GM21717 (cell line): ENCODE measurements around the gene ANKRD36.
A peak's percentile ranks its signal among the peaks of the same experiment; 100 is the strongest.
"Not testable (repeated sequence)": the region's sequence is repeated elsewhere in the genome, so short reads cannot be mapped to it uniquely, and the experiment has no call there.

Experiments
- ATAC-seq: cut with Tn5 transposase; IDR thresholded peaks from one replicate; pipeline ENCODE4 v1.9.1; 2021; ENCODE audit warnings: mild to moderate bottlenecking, moderate library complexity; ENCODE audit not compliant: unreplicated experiment

ANKRD36 gene

DNA sequence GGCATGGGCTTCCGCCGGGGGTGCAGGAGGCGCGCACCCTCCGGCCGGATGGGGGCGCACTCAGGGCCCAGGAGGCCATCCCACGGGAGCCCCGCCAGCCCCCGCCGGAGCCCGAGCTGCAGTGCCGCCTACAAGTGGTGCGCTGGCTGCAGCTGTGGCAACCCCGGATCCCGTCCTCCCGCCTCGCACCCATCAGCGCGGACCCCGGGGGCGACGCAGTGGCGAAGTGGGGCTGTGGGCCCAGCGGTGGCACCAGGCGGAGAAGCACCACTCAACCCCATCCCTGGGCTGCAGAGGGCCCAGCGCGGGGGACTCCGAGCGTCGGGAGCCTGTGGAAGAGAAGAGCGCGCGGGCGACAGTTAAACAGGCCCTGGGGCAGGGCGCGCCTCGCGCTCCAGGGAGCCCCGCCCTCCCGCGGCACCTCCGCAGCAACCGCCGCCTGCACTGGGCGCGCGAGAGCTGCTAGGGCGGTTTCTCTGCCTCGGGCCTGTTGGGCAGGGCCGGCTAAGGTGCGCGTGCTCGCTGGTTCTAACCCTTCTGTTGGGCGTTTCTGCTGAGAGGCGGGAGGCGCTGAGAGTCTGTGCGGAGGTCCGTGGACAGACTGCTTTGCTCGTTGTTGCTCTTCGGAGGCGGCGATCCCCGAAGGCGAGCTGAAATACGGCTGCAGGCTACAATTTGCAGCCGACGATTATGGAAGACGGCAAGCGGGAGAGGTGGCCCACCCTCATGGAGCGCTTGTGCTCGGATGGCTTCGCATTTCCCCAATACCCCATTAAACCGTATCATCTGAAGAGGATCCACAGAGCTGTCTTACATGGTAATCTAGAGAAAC is at the start of gene ANKRD36:
TSS of gene ANKRD36 (plus strand) at position 104 of the 832 bp plus-strand sequence. CDS start at position 691, 587 bp downstream.
- peak; percentile 88 for ATAC-seq

- ATAC-seq: not testable (repeated sequence)
These were observed 46.9 kb upstream of the ANKRD36 start for GRCh38 chr2:97066030-97066429.

DNA sequence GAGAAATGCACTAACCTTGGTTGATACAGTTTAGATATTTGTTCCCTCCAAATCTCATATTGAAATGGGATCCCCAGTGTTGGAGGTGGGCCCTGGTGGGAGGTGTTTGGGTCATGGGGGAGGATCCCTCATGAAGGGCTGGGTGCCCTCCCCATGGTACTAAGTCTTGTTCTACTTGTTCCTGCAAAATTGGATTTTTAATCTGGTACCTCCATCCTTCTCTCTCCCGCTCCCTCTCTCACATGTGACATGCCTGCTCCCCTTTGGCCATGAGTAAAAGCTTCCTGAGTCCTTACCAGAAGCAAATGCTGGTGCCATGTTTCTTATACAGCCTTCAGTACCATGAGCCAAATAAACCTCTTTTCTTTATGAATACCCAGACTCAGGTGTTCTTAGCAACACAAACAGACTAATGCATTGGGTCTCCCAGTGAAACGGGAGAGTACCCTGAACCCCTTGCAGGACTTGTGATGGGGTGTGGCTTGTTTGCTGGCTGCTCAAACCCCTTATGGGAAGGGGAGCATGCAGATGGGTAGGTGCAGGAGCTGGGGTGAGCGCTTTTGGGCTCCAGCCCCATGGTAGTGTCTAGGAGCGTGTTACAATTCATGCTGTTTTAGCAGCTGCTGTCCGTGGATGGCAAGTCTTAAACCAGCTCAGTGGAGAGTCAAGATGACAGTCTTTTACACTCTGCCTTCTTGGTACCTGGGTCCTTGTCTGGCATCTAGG is 45.5 kb upstream of the ANKRD36 start:
- ATAC-seq: no peak

- no peak for ATAC-seq
These were observed 44.9 kb upstream of the ANKRD36 start for GRCh38 chr2:97068074-97068473.

DNA sequence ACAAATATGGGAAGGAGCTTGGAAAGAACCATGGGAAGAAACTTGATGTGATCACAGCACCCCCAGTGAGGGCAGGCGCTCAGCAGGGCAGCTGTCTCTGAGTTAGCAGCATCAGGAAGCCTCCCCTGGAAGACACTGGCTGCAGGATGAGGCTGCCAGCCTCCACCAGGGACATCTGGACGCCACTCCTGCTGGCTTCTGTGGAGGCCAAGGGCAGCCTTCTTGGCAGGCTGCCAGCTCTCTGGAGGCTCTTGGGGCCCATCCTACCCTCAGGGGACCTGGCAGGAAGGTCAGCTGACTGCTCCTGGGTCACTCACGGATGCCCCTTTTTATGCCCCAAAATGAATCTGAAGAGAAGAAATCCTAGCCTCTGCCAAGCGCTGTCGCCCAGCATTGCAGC is 44.2 kb upstream of the ANKRD36 start:
- not testable (repeated sequence) for ATAC-seq

DNA sequence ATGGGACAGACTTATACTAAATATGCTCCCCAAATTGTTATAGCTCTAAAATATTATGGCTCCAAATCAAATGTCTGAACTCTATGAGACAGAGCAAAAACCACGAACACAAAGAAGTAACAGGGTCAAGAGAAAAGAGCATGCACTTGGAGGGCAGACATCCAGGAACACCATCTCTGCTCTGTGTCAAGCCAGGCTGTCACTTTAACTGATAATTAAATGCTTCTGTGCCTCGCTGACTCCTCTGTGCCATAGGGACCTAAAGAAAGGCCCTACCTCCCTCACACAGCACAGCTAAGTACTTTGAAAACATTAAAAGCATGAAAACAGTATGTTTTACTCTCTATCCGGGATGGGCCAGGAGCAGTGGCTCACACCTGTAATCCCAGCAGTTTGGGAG is 42.0 kb upstream of the ANKRD36 start:
- not testable (repeated sequence) for ATAC-seq

DNA sequence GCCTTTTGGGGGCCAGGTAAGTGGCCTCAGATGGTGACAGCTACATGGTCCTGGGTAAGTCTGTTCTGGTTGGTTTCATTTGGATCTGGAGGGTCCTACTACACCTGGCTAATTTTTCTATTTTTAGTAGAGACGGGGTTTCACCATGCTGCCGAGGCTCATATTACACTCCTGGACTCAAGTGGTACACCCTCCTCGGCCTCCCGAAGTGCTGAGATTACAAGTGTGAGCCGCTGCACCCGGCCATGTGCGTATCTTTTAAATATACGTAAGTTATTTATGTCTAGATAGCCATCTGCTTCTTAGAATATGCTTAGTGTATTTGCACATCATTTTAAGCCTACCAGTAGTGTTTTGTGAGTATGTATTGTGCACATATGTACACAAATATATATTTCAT is 35.7 kb upstream of the ANKRD36 start:
- ATAC-seq: not testable (repeated sequence)

GRCh38 chr2:97080855-97081254 is 32.1 kb upstream of the ANKRD36 start:
- ATAC-seq: not testable (repeated sequence)

GRCh38 chr2:97082206-97082605 is 30.7 kb upstream of the ANKRD36 start:
- not testable (repeated sequence) for ATAC-seq

- not testable (repeated sequence) for ATAC-seq
These were observed 29.4 kb upstream of the ANKRD36 start for GRCh38 chr2:97083516-97083915.

GRCh38 chr2:97085093-97085492 is 27.9 kb upstream of the ANKRD36 start:
- ATAC-seq: not testable (repeated sequence)

- ATAC-seq: not testable (repeated sequence)
These were observed 24.2 kb upstream of the ANKRD36 start for GRCh38 chr2:97088706-97089105.

DNA sequence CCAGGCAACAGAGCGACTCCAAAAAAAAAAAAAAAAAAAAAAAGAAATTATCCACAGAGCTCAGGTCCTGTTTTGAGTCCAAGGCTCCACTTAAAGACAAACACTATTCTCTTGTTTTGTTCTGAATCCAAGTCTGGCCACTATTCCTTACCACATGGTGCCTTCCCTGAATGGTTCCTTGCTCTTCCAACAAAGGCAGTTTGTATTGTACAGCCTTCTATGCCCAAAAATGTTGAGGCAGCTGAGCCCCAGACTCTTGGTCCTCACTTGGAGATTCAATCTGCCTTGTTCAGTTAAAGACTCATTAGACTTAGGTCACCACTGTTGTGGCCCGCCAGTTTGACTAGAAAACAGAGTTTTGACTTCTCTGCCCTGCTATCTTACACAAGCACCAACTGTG is 20.0 kb upstream of the ANKRD36 start:
- ATAC-seq: not testable (repeated sequence)

GRCh38 chr2:97093983-97094771 is 18.8 kb upstream of the ANKRD36 start:
- ATAC-seq: peak; percentile 40

DNA sequence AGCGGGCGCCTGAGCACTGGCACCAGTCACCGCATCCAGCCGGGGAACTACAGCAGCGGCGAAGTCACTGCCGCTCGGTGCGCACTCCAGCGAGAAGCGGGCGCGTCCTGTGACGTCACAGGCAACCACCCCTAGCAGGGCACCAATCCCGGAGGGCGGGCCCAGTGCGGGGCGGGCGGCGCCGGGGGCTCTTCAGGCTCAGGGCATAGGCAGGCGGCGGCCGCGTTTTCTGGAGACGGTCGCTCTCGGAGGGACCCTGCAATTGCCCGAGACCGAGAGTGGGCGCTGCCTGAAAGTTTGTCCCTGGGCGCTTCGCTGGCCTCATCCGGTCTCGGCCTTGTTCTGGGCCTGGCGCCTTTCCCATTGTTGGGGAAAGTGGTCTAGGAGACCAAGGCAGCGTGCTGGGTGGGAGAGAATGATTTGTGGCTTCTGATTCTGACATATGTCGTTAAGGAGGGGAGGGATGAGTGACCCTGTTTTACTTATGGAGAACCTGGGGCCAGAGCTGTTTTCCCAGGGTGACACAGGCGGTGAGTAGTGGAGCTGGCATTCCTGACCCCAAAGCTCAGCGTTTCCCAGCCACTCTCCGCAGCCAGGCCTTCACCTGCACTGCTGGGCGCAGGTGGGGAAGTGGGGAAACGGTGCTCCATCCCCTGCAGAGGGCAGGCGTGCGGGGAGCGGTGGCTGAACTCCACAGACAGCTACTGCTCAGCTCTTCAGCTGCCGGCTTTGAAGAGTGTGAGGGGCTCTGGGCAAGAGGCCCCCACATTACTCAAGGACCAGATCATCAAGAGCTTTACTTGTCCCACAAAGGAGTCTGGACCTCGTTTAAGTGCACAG is 18.0 kb upstream of the ANKRD36 start, which contains the start of gene FAHD2B:
TSS of gene FAHD2B (minus strand) at position 111 of the 840 bp plus-strand sequence. CDS start 3,176 bp downstream, outside the sequence.
- ATAC-seq: peak; percentile 80

- no peak for ATAC-seq
These were observed 17.3 kb upstream of the ANKRD36 start for GRCh38 chr2:97095661-97096060.

DNA sequence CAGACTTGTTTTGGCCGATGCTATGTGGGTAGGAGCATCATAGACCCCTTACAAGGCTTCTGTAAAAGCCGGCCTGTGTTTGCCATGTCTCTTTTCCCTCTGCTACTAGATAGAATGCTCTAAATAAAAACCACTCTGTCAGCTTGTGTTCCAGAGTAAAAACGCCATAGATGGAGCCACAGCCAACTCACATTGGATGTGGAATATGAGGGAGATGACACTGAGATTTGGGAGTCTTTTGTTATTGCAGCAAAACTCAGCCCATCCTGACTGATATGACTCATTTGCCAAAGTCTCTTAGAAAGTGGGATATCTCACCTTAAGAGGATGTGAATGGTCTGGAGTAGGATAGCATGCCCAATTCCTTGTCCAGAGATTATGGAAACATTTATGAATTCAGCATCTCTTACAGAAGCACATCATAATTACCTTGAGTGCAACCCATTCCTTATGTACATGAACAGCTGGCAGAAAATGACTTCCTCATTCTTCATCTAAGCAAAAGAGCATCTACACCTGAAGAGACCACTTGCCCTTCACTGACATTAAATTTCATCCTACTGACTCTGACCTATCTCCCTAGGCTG is 14.1 kb upstream of the ANKRD36 start:
- not testable (repeated sequence) for ATAC-seq

DNA sequence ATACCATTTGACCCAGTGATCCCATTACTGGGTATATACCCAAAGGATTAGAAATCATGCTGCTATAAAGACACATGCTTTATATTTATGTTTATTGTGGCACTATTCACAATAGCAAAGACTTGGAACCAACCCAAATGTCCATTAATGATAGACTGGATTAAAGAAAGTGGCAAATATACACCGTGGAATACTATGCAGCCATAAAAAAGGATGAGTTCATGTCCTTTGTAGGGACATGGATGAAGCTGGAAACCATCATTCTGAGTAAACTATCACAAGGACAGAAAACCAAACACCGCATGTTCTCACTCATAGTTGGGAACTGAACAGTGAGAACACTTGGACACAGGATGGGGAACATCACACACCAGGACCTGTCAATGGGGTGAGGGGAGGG is 6.1 kb upstream of the ANKRD36 start:
- ATAC-seq: not testable (repeated sequence)

DNA sequence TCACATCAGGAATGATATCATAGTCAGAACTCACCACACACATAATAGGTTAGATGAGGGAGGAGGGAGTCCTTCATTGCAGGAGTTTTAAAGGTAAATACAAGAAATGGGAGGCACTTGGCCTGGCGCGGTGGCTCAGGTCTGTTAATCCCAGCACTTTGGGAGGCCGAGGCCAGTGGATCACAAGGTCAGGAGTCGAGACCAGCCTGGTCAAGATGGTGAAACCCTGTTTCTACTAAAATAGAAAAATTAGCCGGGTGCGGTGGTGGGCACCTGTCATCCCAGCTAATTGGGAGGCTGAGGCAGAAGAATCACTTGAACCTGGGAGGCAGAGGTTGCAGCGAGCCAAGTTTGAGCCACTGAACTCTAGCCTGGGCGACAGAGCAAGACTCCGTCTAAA is 1.7 kb upstream of the ANKRD36 start:
- ATAC-seq: not testable (repeated sequence)
